Calu3 (cell line): ENCODE results near the gene FOXP1. TPM values are rescaled to one million over a fixed set of nuclear protein-coding genes. Genes with fewer than 3 reads are reported as not detected.
A peak's percentile ranks its signal among the peaks of the same experiment; 100 is the strongest.

Experiments used
- BruUV-seq: library from RNA; stranded (reverse); fragments of 400-500 nt; replicated peaks from 2 replicates; lab custom pipeline; 2021; lab: Mats Ljungman, UMichigan
- CTCF ChIA-PET: fragments of 300-600 bp; sonication (Branson Sonifier 250); formaldehyde crosslinking; loops from one replicate; lab custom pipeline; 2022; ENCODE audit warnings: antibody characterized with exemption; lab: Charles Lee
- DNase-seq: peaks from one replicate; pipeline ENCODE4 v3.0.0; 2022
- H3K27ac Mint-ChIP-seq: one replicate; pipeline ENCODE4 v1.8.0; 2022; ENCODE audit warnings: mixed read lengths; ENCODE audit not compliant: unreplicated experiment
- H3K27me3 Mint-ChIP-seq: one replicate; pipeline ENCODE4 v1.8.0; 2022; ENCODE audit warnings: mixed read lengths; ENCODE audit not compliant: unreplicated experiment
- H3K36me3 Mint-ChIP-seq: one replicate; pipeline ENCODE4 v1.8.0; 2022; ENCODE audit warnings: mild to moderate bottlenecking, moderate library complexity, mixed read lengths; ENCODE audit not compliant: insufficient read depth, unreplicated experiment
- H3K4me1 Mint-ChIP-seq: one replicate; pipeline ENCODE4 v1.8.0; 2022; ENCODE audit warnings: mild to moderate bottlenecking, low read depth, mixed read lengths; ENCODE audit not compliant: unreplicated experiment
- H3K4me3 Mint-ChIP-seq: one replicate; pipeline ENCODE4 v1.8.0; 2022; ENCODE audit warnings: mild to moderate bottlenecking, low read depth, moderate library complexity, mixed read lengths; ENCODE audit not compliant: unreplicated experiment
- H3K9me3 Mint-ChIP-seq: one replicate; pipeline ENCODE4 v1.8.0; 2022; ENCODE audit warnings: low read depth, mixed read lengths; ENCODE audit not compliant: unreplicated experiment
- CTCF ChIP-seq: fragments of 200-600 bp; IDR thresholded peaks from one replicate; pipeline ENCODE4 v1.8.0; 2022; ENCODE audit warnings: antibody characterized with exemption; ENCODE audit not compliant: unreplicated experiment
- intact Hi-C: fragments of 100-400 bp; cut with micrococcal nuclease; formaldehyde crosslinking; loops from one replicate; pipeline ENCODE4 v1.10.0; 2022; ENCODE audit not compliant: unreplicated experiment
- total RNA-seq: library from RNA; stranded (reverse); gene quantifications from 2 replicates; pipeline ENCODE4 v1.2.3, GENCODE V29; 2022

FOXP1 gene
- total RNA-seq, 1 experiment from 2014 or later: 82.8 TPM

GRCh38 chr3:71264840-71265239 lies 318.7 kb downstream of the FOXP1 start:
- peaks cover 3% of the 10 kb centered on the region for H3K9me3 Mint-ChIP-seq
- H3K4me3 Mint-ChIP-seq: no peak overlapping the region
- no peak overlapping the region for H3K27ac Mint-ChIP-seq
- intact Hi-C loops: no loop called here
- TF ChIP-seq CTCF: no peak
- DNase-seq: no peak
- CTCF ChIA-PET: no interaction called here
- peaks cover 22% of the 10 kb centered on the region for H3K4me1 Mint-ChIP-seq
- no TSS peak for BruUV-seq
- H3K36me3 Mint-ChIP-seq: no peaks in the 10 kb centered on the region
- H3K27me3 Mint-ChIP-seq: no peaks in the 10 kb centered on the region

GRCh38 chr3:71262364-71263265 lies 320.9 kb downstream of the FOXP1 start:
- CTCF ChIA-PET: interaction anchor here (0.5 to 0.6 kb wide), 2 partner anchors 263 to 915 kb away, joined by 3 read pairs; no protein-coding TSS in a partner anchor
- Mint-ChIP-seq H3K36me3 (no peaks in the 10 kb centered on the region), H3K27me3 (no peaks in the 10 kb centered on the region), H3K4me3 (no peak overlapping the region), H3K27ac (no peak overlapping the region), H3K9me3 (peaks cover 3% of the 10 kb centered on the region), H3K4me1 (peaks cover 42% of the 10 kb centered on the region)
- DNase-seq: no peak
- BruUV-seq: no TSS peak
- TF ChIP-seq CTCF: no peak
- intact Hi-C loops: no loop called here

GRCh38 chr3:71260782-71261181 lies 322.7 kb downstream of the FOXP1 start:
- H3K9me3 Mint-ChIP-seq: peaks cover 2% of the 10 kb centered on the region
- H3K27ac Mint-ChIP-seq: no peak overlapping the region
- CTCF ChIA-PET: no interaction called here
- no peak for TF ChIP-seq CTCF
- DNase-seq: no peak
- peaks cover 30% of the 10 kb centered on the region for H3K4me1 Mint-ChIP-seq
- no peaks in the 10 kb centered on the region for H3K27me3 Mint-ChIP-seq
- no peaks in the 10 kb centered on the region for H3K36me3 Mint-ChIP-seq
- intact Hi-C loops: no loop called here
- no TSS peak for BruUV-seq
- H3K4me3 Mint-ChIP-seq: no peak overlapping the region

- CTCF ChIA-PET: interaction anchor here (0.7 to 1.5 kb wide), 2 partner anchors 9 to 14 kb away, joined by 3 to 5 read pairs; no protein-coding TSS in a partner anchor
- DNase-seq: no peak
- Mint-ChIP-seq H3K4me3 (peak overlapping the region; percentile 24), H3K9me3 (no peaks in the 10 kb centered on the region), H3K36me3 (peaks cover 6% of the 10 kb centered on the region), H3K27me3 (no peaks in the 10 kb centered on the region), H3K27ac (peak overlapping the region; percentile 82), H3K4me1 (peaks cover 35% of the 10 kb centered on the region)
- no peak for TF ChIP-seq CTCF
- intact Hi-C loops: loop anchor here (5.0 kb wide), 1 partner anchor 126 kb away; no protein-coding TSS in a partner anchor
- BruUV-seq: no TSS peak
Observed at GRCh38 chr3:71258526-71258925, 325.0 kb downstream of the FOXP1 start.
